GM13976 (cell line): Measurements from ENCODE around the gene TTLL9.

ENCODE experiments used
- DNase-seq: peaks from one replicate; pipeline ENCODE4 v3.0.0; 2012; ENCODE audit warnings: low spot score
- CTCF ChIP-seq: IDR thresholded peaks from 2 replicates; pipeline ENCODE4 v1.5.1; 2012; ENCODE audit warnings: borderline replicate concordance, mild to moderate bottlenecking; ENCODE audit not compliant: insufficient read depth; ENCODE audit errors: extremely low read depth, missing control alignments, control extremely low read depth
- in situ Hi-C: fragments of 300-500 bp; cut with MboI; formaldehyde crosslinking; loops from one replicate; pipeline ENCODE4 v1.12.0; 2022; ENCODE audit warnings: low sequenced_read_pairs, mixed read lengths, inconsistent platforms; ENCODE audit not compliant: unreplicated experiment

TTLL9 gene

GRCh38 chr20:31984981-31985471 lies 114.6 kb downstream of the TTLL9 start:
- no peak for DNase-seq

GRCh38 chr20:31987744-31988143 lies 117.3 kb downstream of the TTLL9 start:
- no peak for DNase-seq
- in situ Hi-C loops: no loop called here

More at GRCh38 chr20:31984981-31985471, 114.6 kb downstream of the TTLL9 start:
- in situ Hi-C loops: no loop called here
- no peak for TF ChIP-seq CTCF

GRCh38 chr20:31988430-31989015 lies 118.1 kb downstream of the TTLL9 start:
- DNase-seq: no peak
- no peak for TF ChIP-seq CTCF
- in situ Hi-C loops: no loop called here

More at GRCh38 chr20:31987744-31988143, 117.3 kb downstream of the TTLL9 start:
- TF ChIP-seq CTCF: no peak

GRCh38 chr20:31989030-31989645 lies 118.7 kb downstream of the TTLL9 start:
- in situ Hi-C loops: no loop called here
- no peak for DNase-seq
- no peak for TF ChIP-seq CTCF

GRCh38 chr20:31990641-31991338 lies 120.4 kb downstream of the TTLL9 start:
- no peak for DNase-seq
- in situ Hi-C loops: no loop called here
- no peak for TF ChIP-seq CTCF

GRCh38 chr20:31991339-31991705 lies 120.9 kb downstream of the TTLL9 start:
- in situ Hi-C loops: no loop called here
- TF ChIP-seq CTCF: no peak
- DNase-seq: no peak
